ENCODE data around the gene FLCN. TPM values are rescaled to one million over a fixed set of nuclear protein-coding genes. Genes with fewer than 3 reads are reported as not detected.

FLCN gene
- total RNA-seq, 1 donor from 2014 or later, result 16.7 TPM

GRCh38 chr17:17204041-17204591 lies 32.9 kb downstream of the FLCN start:
- H3K4me3 ChIP-seq (ENCODE audit: low read depth, low read length), result no peak overlapping the region
- TF ChIP-seq CTCF (conservative IDR thresholded peaks at IDR 0.05; ENCODE audit: low read depth, low read length), result no peak
- DNase-seq (ENCODE audit: low read depth), result no peak

- TF ChIP-seq CTCF (conservative IDR thresholded peaks at IDR 0.05; ENCODE audit: low read depth, low read length), result no peak
- no peak for DNase-seq (ENCODE audit: low read depth)
- H3K4me3 ChIP-seq (ENCODE audit: low read depth, low read length), result no peak overlapping the region
Measured at GRCh38 chr17:17203173-17203730, 33.7 kb downstream of the FLCN start.

- H3K4me3 ChIP-seq (ENCODE audit: low read depth, low read length), result no peak overlapping the region
- no peak for TF ChIP-seq CTCF (conservative IDR thresholded peaks at IDR 0.05; ENCODE audit: low read depth, low read length)
- DNase-seq (ENCODE audit: low read depth), result no peak
Measured at GRCh38 chr17:17201907-17202306, 35.1 kb downstream of the FLCN start.

GRCh38 chr17:17201271-17201670 lies 35.7 kb downstream of the FLCN start:
- H3K4me3 ChIP-seq (ENCODE audit: low read depth, low read length), result no peak overlapping the region
- no peak for DNase-seq (ENCODE audit: low read depth)
- TF ChIP-seq CTCF (conservative IDR thresholded peaks at IDR 0.05; ENCODE audit: low read depth, low read length), result no peak

GRCh38 chr17:17200831-17201230 lies 36.1 kb downstream of the FLCN start:
- no peak for DNase-seq (ENCODE audit: low read depth)
- no peak for TF ChIP-seq CTCF (conservative IDR thresholded peaks at IDR 0.05; ENCODE audit: low read depth, low read length)
- no peak overlapping the region for H3K4me3 ChIP-seq (ENCODE audit: low read depth, low read length)

- TF ChIP-seq CTCF (conservative IDR thresholded peaks at IDR 0.05; ENCODE audit: low read depth, low read length), result no peak
- DNase-seq (ENCODE audit: low read depth), result no peak
- H3K4me3 ChIP-seq (ENCODE audit: low read depth, low read length), result no peak overlapping the region
Measured at GRCh38 chr17:17200311-17200710, 36.7 kb downstream of the FLCN start.

- no peak for DNase-seq (ENCODE audit: low read depth)
- no peak overlapping the region for H3K4me3 ChIP-seq (ENCODE audit: low read depth, low read length)
- no peak for TF ChIP-seq CTCF (conservative IDR thresholded peaks at IDR 0.05; ENCODE audit: low read depth, low read length)
Measured at GRCh38 chr17:17198281-17198680, 38.7 kb downstream of the FLCN start.
